DOHH2 (cell line): ENCODE data around the gene LRRC3C.

Experiments
- EZH2phosphoT487 ChIP-seq: fragments of 200-600 bp; sonication (generic); IDR thresholded peaks from 2 replicates; pipeline ENCODE4 v1.6.1; 2017; ENCODE audit warnings: borderline replicate concordance, mild to moderate bottlenecking, antibody characterized with exemption, low read length, moderate library complexity, mixed read lengths
- TF ChIP-seq, protein P1 (sequence below): fragments of 200-600 bp; sonication (generic); IDR thresholded peaks from one replicate; pipeline ENCODE4 v1.5.1; 2014; ENCODE audit warnings: antibody characterized with exemption, mild to moderate bottlenecking, low read depth, low read length; ENCODE audit not compliant: poor library complexity, severe bottlenecking

DNA sequence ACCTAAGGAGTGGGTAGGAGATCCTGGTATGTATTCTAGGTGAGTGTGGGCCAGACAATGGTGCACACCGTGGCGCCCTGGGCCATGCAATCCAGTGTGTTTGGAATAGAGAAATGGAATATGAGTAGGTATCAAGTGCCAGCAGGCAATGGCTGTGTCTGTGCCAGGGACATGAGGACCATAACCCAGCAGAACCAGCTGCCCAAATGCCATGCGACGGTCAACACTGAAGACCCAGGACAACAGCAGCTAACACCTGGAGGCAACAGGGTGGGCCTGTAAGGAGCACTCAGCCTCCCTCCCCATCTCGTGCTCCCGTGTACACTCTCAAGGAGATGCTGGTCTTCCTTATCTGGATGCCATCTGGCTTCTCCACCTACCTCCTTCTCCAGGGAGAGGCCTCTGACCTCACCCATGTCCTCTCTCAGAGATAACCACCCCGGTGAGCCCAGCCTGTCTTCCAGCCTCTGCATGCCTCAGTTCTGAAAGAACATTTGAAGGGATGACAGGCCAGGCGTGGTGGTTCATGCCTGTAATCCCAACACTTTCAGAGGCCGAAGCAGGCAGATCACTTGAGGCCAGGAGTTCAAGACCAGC is 8.3 kb upstream of the LRRC3C start:
- TF ChIP-seq, protein P1, sequence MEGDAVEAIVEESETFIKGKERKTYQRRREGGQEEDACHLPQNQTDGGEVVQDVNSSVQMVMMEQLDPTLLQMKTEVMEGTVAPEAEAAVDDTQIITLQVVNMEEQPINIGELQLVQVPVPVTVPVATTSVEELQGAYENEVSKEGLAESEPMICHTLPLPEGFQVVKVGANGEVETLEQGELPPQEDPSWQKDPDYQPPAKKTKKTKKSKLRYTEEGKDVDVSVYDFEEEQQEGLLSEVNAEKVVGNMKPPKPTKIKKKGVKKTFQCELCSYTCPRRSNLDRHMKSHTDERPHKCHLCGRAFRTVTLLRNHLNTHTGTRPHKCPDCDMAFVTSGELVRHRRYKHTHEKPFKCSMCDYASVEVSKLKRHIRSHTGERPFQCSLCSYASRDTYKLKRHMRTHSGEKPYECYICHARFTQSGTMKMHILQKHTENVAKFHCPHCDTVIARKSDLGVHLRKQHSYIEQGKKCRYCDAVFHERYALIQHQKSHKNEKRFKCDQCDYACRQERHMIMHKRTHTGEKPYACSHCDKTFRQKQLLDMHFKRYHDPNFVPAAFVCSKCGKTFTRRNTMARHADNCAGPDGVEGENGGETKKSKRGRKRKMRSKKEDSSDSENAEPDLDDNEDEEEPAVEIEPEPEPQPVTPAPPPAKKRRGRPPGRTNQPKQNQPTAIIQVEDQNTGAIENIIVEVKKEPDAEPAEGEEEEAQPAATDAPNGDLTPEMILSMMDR = no peak
- no peak for TF ChIP-seq EZH2phosphoT487
